ENCODE measurements around the gene CYB561. TPM values are rescaled to one million over a fixed set of nuclear protein-coding genes. Genes with fewer than 3 reads are reported as not detected.

CYB561 gene
- total RNA-seq, 1 experiment from 2014 or later = 125 TPM

DNA sequence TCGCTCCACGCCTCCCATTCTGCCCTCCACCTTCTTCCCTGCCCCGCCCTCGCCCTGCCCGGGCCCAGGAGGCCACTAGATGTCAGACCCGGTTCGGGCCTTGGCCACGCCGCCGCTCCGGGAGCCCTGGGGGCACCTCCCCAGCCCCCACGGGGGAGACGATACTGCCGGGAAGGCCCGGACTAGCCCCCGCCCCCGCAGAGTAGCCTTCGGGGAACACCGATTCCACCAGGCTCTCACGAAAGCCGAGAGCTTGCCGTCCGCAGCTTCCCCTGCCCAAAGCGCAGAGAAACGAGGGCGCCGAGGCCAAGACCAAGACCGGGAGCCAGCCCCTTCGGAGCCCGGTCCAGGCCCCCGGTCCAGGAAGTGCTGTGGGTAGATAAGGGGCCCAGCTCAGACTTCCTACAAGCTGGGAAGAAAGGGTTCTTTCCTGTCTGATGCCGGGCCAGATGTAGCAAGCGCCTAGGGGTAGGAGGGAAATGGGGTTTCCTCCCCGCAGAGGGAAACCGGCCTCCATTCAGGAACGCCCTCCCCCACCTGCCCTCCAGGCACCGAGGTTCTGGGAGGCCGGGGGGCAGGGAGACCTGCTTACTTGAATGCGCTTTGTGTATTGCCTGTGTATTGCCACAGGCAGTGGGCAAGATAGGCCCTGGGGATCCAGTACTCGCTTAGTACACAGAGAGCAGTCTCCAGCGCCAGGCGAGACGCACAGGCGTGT is 806 bp upstream of the CYB561 start:
- H3K4me3 ChIP-seq (ENCODE audit: low read length) = peak overlapping the region; percentile 93
- H3K79me2 ChIP-seq (ENCODE audit: low read length) = peaks cover 40% of the 10 kb centered on the region
- peaks cover 41% of the 10 kb centered on the region for H3K4me1 ChIP-seq (ENCODE audit: insufficient read depth, low read length)
- no peaks in the 10 kb centered on the region for H3K36me3 ChIP-seq (ENCODE audit: low read depth, low read length)
- peak overlapping the region; percentile 91 for H3K27ac ChIP-seq (ENCODE audit: low read length)
- TF ChIP-seq, protein P1, sequence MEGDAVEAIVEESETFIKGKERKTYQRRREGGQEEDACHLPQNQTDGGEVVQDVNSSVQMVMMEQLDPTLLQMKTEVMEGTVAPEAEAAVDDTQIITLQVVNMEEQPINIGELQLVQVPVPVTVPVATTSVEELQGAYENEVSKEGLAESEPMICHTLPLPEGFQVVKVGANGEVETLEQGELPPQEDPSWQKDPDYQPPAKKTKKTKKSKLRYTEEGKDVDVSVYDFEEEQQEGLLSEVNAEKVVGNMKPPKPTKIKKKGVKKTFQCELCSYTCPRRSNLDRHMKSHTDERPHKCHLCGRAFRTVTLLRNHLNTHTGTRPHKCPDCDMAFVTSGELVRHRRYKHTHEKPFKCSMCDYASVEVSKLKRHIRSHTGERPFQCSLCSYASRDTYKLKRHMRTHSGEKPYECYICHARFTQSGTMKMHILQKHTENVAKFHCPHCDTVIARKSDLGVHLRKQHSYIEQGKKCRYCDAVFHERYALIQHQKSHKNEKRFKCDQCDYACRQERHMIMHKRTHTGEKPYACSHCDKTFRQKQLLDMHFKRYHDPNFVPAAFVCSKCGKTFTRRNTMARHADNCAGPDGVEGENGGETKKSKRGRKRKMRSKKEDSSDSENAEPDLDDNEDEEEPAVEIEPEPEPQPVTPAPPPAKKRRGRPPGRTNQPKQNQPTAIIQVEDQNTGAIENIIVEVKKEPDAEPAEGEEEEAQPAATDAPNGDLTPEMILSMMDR (conservative IDR thresholded peaks at IDR 0.05; ENCODE audit: low read depth, low read length) = peak; percentile 52
- TF ChIP-seq EZH2 (IDR thresholded peaks at IDR 0.05; ENCODE audit: low read length, unreplicated experiment) = no peak
- CTCF ChIA-PET = interaction anchor here (1.0 to 5.6 kb wide), 2 partner anchors 30 to 32 kb away, joined by 5 to 38 read pairs; partner anchors contain the start of gene ACE
- H4K20me1 ChIP-seq (ENCODE audit: low read length) = no peaks in the 10 kb centered on the region
- ATAC-seq (peak; percentile 58), DNase-seq (peak; percentile 65)
- H3K9ac ChIP-seq (ENCODE audit: low read length) = peak overlapping the region; percentile 97
- peak overlapping the region; percentile 92 for H2AFZ ChIP-seq (ENCODE audit: low read length)
- no peaks in the 10 kb centered on the region for H3K27me3 ChIP-seq (ENCODE audit: low read length)
- TSS peak; percentile 79 for BruUV-seq (replicated peaks)
- intact Hi-C loops (cut with micrococcal nuclease) = loop anchor here (1.0 kb wide), 1 partner anchor 32 kb away; no protein-coding TSS in a partner anchor
- H3K9me3 ChIP-seq (ENCODE audit: low read length) = no peaks in the 10 kb centered on the region
- no peaks in the 10 kb centered on the region for H3F3A ChIP-seq (ENCODE audit: low read length, unreplicated experiment)
- H3K4me2 ChIP-seq (ENCODE audit: low read length) = peak overlapping the region; percentile 95
- POLR2A ChIA-PET (ENCODE audit: unreplicated experiment) = interaction anchor here (0.6 to 1.3 kb wide), 4 partner anchors 11 to 846 kb away, joined by 3 to 5 read pairs (median 4); partner anchors contain the start of gene ACE
- H3K9me2 ChIP-seq (replicated peaks; ENCODE audit: low read length) = no peaks in the 10 kb centered on the region

DNA sequence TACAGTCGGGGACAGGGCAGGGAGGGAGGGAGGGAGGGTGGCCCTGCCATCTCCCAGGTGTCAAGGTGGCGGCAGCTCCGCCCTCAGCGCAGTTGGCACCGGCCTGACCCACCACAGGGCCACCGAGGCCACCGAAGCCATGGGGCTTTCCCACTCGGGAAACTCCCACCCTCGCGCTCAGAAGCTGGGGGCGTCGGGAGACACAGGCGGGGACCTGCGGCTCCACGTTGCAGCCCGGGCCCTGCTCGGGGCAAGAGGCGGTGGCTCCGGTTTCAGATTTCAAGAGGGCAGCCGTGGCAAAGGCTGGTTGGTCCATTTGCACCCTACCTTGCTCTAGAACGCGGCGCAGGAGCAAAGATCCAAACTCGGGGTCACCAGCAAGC is 544 bp downstream of the CYB561 start:
- Histone ChIP-seq H3K79me2 (ENCODE audit: low read length) (peaks cover 54% of the 10 kb centered on the region), H4K20me1 (ENCODE audit: low read length) (no peaks in the 10 kb centered on the region), H3K4me2 (ENCODE audit: low read length) (peak overlapping the region; percentile 95), H3K27me3 (ENCODE audit: low read length) (no peaks in the 10 kb centered on the region), H3K36me3 (ENCODE audit: low read depth, low read length) (no peaks in the 10 kb centered on the region), H3K9me2 (replicated peaks; ENCODE audit: low read length) (no peaks in the 10 kb centered on the region), H3K4me3 (ENCODE audit: low read length) (peak overlapping the region; percentile 93), H3K4me1 (ENCODE audit: insufficient read depth, low read length) (peaks cover 41% of the 10 kb centered on the region), H2AFZ (ENCODE audit: low read length) (peak overlapping the region; percentile 92), H3K27ac (ENCODE audit: low read length) (peak overlapping the region; percentile 91), H3K9ac (ENCODE audit: low read length) (peak overlapping the region; percentile 97), H3F3A (ENCODE audit: low read length, unreplicated experiment) (no peaks in the 10 kb centered on the region), H3K9me3 (ENCODE audit: low read length) (no peaks in the 10 kb centered on the region)
- DNase-seq (peak; percentile 66), ATAC-seq (peak; percentile 54)
- CTCF ChIA-PET = interaction anchor here (0.6 to 5.6 kb wide), 5 partner anchors 10 to 176 kb away, joined by 3 to 38 read pairs (median 5); partner anchors contain the start of gene MAP3K3
- no peak for TF ChIP-seq EZH2 (IDR thresholded peaks at IDR 0.05; ENCODE audit: low read length, unreplicated experiment)
- TF ChIP-seq, protein P1 (conservative IDR thresholded peaks at IDR 0.05; ENCODE audit: low read depth, low read length) = no peak
- no peak for TF ChIP-seq EZH2phosphoT487 (IDR thresholded peaks at IDR 0.05; ENCODE audit: borderline replicate concordance, low read length)
- POLR2A ChIA-PET (ENCODE audit: unreplicated experiment) = interaction anchor here (0.6 to 0.7 kb wide), 3 partner anchors 12 to 328 kb away, joined by 3 to 11 read pairs (median 7); partner anchors contain the start of gene CCDC47
- BruUV-seq (replicated peaks) = no TSS peak
- intact Hi-C loops (cut with micrococcal nuclease) = no loop called here
